NCI-H446 treated with DMSO at 0.1 percent for 48 hours (cell line): Measurements from ENCODE around the gene MAP3K7CL.

ENCODE experiments used
- DNase-seq: peaks from one replicate; lab custom pipeline; 2025; lab: John Stamatoyannopoulos, UW

The MAP3K7CL gene

DNA sequence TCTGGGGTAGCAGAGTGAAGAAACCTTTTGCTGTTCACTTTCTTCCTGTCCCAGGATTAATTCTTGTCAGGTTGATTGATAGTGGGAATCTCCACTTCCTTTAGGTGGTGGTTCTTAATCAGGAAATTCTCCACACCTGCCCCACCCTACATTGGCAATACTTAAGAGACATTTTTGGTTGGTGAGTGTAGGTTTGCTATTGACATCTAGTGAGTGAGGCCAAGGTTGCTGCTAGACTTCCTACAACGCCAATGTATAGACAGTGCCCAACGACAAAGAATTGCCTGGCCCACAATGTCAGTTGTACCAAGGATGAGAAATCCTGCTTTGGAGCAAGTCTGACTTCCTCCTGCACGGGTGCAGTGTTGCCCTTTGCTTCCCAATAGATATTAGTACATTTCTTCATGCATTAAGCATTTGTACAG lies 38.5 kb downstream of the MAP3K7CL start:
- no peak for DNase-seq

DNA sequence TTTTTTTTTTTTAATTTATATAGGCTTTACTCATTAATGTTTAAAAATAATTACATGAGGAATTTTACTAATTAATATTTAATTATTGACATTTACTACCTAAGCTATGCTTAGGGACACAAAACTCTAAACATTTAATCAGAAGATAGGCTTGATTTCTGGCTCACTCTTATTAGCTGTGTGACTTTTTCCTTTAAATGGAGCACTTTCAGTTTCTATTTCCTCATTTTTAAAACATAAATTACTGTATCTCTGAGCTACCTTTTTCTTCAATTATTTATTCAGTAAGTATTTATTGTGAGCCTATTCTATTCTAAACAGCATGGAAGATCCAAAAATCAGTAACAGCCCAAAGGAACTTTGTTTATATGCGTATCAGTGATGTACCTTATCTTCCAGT lies 40.5 kb downstream of the MAP3K7CL start:
- no peak for DNase-seq

DNA sequence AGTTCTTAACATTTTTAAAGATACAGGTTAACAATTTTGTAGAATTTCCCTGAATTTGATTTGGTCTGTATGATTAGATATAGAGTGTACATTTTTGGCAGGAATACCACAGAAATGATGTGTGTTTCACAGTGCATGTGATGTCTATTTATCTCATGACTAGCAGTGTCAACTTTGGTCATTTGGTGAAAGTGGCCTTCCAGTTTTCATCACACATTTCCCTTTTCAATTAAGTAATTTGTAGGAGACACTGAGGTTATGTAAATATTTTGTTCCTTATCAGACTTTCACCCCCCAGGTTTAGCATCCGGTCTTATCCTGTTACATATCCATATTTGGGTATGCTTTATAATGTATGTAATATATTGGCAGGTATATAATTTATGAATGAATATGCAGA lies 41.8 kb downstream of the MAP3K7CL start:
- no peak for DNase-seq

DNA sequence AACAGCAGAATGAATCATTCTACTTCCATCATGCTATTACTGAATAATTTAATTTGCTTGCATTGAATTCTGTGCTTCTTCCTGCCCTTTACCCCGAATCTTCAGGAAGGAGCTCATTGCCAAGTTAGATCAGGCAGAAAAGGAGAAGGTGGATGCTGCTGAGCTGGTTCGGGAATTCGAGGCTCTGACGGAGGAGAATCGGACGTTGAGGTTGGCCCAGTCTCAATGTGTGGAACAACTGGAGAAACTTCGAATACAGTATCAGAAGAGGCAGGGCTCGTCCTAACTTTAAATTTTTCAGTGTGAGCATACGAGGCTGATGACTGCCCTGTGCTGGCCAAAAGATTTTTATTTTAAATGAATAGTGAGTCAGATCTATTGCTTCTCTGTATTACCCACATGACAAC lies 44.2 kb downstream of the MAP3K7CL start:
- DNase-seq = no peak

DNA sequence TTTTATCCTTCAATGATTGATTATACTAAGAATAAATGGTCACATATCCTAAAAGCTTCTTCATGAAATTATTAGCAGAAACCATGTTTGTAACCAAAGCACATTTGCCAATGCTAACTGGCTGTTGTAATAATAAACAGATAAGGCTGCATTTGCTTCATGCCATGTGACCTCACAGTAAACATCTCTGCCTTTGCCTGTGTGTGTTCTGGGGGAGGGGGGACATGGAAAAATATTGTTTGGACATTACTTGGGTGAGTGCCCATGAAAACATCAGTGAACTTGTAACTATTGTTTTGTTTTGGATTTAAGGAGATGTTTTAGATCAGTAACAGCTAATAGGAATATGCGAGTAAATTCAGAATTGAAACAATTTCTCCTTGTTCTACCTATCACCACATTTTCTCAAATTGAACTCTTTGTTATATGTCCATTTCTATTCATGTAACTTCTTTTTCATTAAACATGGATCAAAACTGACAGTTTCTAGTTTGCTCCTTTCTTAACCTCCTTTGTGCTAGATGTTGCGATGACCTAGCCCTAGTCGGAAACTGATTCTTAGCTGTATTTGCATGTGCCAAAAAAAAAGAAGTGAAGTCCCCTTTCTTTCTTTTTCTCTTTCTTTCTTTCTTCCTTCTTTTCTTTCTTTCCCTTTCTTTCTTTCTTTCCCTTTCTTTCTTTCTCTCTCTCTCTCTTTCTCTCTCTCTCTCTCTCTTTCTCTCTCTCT lies 45.1 kb downstream of the MAP3K7CL start:
- DNase-seq = no peak

DNA sequence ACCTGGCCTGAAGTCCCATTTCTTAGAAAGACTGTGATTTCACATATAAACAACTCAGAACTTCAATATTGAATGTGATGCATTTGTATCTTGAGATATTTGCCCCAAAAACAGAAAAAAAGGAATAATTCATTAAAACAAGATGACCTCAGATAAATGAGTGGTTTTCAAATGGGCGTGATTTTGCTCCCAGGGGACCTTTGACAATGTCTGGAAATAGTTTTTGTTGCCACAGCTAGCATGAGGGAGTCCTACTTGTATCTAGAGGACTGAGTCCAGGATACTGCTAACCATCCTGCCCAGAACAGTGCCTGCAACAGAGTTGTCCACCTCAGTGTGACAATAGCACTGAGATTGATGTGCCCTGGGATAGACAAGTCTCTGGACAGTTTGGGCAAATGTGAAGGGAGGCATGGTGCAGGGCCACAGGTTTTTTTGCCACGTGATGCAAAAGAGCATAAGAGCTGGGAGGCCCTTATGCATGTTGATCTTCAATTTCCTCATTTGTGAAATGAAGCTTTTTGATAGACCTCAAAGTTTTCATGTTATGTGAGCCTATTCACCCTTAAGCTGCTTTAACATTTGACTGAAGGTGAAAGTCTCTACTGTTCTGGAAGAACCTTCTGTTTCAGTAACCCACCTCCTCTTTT lies 46.2 kb downstream of the MAP3K7CL start:
- no peak for DNase-seq

DNA sequence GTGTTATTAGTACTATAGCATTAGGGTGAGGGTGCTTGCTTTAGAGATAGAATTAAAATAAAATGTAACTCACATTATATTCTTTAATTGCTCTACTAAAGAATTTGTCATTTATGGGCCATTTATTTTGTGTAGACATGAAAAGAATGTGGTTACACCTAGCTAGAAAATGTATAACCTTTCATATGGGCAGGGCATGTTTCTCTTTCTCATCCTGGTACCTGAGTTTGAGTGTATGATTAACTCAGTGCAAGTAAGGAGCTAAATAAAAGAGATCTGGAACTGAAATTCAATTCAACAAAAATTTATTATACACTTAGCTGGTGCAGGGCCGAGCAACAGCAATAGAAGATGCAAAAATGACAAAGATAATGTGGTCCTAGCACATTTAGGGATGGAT lies 47.4 kb downstream of the MAP3K7CL start:
- DNase-seq = no peak

DNA sequence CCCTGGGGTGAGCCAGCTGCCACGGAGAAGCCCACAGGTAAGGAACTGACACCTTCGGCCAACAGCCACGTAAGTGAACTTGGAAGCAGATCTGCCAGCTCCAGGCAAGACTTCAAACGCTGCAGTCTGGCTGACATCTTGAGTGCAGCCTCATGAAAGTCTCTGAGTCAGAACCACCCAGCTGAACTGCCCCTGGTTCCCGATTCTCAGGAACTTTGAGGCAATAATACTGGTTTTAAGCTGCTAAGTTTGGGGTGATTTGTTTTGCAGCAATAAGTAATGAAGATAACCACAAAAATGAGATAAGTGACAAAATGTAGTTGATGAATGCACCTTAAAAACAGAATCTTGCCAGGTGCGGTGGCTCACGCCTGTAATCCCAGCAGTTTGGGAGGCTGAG lies 48.5 kb downstream of the MAP3K7CL start:
- no peak for DNase-seq

DNA sequence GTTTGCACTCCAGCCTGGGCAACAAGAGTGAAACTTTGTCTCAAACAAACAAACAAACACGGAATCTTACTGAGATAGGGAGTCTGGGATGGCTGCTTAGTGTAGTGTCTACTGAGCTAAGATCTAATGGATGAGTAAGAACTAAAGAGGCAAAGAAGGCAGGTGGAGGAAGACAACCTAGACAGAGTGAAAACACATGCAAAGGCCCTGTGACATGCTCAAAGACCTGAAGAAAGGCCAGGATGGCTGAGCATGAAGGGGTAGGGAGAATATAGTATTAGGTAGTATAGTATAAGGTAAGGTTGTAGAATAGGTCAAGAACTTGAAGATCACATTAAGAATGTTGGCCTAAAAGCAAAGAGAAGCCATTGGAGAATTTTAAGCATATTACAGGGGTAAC lies 49.1 kb downstream of the MAP3K7CL start:
- DNase-seq = no peak

DNA sequence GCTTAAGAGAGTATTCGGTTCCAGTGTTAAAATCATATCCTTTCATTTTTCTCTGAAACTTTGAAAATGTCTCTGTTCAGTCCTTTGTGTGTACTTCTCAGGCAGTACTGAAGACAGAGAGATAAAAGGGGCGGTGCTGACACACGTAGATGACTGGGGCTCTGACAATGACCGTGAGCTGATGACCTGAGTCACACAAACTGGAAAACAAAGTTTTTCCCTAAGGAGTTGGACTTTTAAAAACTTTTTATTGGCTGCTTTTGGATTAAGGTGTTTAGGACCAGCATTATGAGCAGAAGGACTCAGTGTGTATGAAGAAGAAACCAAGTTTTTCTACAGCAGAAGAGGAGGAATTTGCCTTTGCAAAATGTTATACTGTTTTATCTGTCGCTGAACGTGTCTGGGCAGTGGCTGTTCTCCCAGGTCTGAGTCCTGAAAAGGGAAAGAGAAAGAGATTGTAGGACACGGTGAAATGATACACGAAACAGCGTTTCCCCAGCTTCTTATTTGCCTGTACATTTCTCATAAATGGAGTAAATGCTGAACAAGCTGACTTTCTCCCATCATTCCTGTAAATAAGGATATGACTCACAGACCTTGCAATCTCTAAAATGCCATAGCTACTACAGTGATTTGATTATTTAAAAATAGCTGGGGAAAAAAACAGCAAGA lies 51.5 kb downstream of the MAP3K7CL start:
- no peak for DNase-seq

DNA sequence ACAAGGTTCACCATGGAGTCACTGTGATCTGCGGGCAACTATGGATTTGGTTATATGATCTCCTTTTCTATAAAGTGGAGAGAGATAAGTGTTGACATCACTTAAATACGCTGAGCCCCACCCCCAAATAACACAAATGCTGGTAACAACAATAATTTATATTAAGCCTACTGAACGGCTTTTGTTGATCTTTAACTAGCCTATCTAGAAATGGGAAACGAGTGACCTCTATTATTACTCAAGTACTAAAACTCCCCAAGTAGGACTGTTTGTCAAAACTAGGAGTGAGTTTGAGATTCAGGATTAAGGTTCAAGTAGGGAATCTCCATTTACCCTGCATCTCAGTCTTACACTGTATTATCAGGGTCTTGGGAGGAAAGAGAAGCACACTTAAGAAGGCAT lies 52.2 kb downstream of the MAP3K7CL start:
- no peak for DNase-seq

DNA sequence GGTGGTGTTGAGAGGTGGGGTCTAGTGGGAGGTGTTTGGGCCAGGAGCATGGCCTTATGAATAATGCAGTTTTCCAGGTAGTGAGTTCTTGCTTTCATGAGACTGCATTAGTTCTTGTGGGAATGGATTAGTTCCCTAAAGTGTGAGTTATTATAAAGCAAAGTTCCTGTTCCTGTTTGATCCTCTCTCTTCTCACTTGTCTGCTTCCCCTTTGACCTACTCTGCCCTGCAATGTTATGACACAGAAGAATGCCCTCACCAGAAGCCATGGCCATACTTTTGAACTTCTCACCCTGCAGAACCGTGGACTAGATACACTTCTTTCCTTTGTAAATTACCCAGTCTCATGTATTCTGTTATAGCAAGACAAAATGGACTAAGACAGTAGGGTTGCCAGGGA lies 53.6 kb downstream of the MAP3K7CL start:
- no peak for DNase-seq

DNA sequence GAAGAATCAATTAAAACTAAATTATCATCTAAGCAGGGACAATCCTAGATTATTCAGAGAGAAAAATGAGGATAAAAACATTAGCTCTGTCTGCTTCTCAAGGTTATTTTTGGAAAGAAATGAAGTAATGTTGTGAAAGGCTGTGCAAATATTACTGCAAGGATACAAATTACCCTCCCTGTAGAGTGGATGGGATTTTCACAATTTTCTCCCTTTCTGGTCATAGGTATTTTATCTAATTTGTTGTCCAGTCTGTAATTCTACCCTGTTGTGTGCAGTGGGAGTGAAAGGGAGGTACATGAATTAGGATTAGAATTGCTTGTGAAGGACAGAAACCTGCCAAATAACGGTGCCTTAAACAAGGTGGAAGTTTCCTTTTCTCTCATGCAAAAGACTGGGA lies 54.7 kb downstream of the MAP3K7CL start:
- DNase-seq = no peak

DNA sequence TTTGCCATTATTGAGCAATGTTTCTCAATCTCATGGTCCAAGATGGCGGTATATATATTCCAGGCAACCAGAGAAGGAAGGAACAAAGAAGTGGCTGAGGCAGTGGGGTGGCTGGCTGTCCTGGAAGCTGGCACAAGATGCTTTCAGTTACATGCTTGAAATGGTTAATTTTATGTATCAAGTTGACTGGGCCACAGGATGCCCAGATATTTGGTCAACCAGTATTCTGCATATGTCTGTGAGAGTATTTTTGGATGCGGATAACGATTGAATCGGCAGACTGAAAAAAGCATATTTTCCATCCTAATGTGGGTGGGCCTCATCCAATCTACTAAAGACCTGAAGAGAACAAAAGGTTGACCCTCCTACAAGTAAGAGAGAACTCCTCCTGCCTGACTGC lies 55.2 kb downstream of the MAP3K7CL start:
- DNase-seq = no peak

DNA sequence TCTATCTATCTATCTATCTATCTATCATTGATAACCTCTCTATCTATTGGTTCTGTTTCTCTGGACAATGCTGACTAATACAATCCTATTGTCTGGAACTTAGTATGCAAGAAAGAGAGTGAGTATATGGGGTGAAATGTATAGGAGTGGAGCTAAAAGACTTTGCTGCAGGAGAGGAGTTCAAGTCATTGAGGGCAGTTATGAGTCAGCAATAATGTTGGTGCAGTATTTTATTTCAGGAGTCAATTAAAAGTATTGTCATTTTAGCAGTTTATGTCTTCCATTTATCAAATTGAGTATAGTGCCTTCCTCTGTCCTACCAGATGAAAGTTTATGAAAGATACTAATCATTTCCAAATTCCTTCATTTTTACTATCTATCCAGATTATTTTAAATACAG lies 55.8 kb downstream of the MAP3K7CL start:
- no peak for DNase-seq

DNA sequence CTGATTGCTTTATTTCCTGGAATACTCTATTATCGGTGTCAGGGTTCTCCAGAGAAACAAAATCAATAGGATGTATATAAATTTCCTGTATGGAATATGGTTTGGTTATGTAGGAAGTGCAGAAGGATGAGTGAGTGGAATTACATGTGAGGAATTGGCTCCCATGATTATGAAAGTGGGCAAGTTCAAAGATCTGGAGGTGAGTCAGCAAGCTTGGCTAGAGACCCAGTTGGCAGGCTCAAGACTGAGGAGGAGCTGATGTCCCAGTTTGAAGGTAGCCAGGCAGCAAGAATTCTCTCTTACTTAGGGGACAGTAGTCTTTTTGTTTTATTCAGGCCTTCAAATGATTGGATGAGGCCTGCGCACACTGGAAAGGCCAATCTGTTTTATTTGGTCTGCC lies 57.5 kb downstream of the MAP3K7CL start:
- peak; percentile 82 for DNase-seq

DNA sequence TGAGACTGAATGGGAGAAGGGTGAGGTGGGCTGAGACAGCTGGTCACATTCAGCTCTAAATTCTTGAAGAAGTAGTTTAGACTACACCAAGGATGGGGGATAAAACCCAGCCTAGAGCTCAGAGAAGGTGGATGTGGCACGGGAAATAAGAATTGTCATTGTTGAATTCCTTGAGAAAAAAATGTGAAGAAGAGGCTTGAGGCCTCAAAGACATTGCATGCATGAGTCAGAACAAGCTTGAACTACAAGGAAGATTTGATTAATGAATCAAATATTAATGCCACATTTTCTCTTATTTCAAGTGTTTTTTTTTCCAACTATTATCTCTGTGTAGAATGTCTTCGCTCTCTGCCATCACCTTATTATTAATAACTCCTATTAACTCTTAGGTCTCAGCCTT lies 58.9 kb downstream of the MAP3K7CL start:
- no peak for DNase-seq

DNA sequence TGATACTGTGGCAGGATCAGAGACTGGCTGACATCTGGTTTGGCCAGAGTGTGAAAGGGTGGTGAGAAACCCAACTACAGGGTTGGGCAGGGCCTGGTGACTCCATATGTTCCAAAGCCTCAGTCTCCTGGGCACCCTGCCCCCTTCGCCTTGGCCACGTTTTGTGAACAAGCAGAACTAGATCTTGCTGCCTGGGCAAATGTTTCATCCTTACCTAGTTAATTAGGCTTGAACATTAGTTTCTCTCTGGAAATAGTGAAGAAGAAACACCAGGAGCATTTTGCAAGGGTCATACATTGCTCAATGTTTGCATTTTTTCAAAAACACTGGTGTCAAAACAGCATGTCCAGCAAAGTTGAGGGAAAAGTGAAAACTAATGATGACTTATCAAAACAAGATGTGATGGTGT lies 60.5 kb downstream of the MAP3K7CL start:
- DNase-seq = peak; percentile 8

DNA sequence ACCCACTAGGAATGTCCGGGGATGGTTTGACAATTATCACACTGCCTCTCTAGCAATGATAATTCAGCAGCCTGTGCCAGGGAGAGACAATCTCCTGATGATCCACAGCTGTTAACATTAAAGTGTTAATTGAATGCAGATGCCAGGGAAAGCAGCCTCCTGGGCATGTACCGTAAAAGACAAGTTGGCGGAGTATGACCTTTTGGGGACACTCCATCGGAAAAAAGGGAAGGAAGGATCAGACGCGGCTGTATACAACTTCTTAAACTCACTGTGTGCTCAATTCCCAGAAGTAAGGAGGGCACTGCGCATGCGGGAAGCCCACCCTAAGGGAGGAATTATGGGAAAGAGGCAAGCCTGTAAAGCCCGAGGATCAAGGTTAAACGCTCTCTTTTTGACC lies 62.6 kb downstream of the MAP3K7CL start:
- no peak for DNase-seq

DNA sequence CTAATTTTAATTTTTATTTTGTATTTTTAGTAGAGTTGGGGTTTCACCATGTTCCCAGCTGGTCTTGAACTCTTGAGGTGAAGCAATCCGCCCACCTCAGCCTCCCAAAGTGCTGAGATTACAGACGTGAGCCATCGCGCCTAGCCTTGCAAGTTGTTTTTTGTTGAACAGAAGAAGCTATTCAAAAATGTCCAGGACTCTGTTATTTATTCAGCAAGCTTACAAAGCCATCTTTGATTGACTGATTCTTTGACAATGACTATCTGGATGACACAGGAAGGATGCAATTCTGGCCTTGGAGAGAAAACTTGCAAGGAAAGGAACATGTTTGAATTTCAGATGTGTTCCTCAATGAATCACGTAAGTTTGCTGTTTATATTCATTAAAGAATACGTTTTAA lies 63.5 kb downstream of the MAP3K7CL start:
- DNase-seq = no peak

DNA sequence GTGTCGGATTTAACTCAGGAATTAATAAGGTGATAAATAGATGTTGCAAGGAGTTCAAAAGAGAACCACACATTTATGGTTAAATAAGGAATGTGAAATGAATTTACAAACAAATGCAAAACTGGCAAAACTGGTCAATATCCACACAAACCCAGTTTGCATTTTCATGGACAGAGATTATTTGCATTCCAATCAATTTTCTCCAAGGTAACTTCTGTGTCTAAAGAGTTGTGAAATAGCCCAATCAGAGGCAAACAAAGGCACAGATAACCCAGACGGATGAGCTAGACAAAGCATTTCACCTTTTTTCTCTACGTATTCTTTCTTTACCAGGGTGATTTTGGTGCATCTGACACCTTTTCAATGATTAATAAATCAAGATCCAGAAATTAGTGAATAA lies 63.9 kb downstream of the MAP3K7CL start:
- DNase-seq = no peak

DNA sequence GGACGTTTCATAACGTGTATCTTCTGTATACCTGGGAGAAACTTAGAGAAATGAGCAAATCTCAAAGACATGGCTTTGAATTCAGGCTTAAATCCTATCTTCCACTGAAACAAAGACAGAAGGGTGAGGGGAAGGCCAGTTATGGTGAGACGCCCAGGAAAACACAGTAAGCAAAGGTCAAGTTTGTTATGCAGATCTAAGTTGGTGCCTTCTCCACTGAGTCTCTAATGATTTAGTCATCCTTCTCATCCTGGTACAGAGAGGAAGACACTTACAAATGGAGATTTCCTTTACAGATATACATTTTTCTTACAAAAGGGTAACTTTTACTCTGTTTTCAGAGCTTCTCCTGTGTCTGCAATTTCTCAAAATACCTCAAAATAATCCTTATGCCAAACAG lies 64.4 kb downstream of the MAP3K7CL start:
- no peak for DNase-seq

DNA sequence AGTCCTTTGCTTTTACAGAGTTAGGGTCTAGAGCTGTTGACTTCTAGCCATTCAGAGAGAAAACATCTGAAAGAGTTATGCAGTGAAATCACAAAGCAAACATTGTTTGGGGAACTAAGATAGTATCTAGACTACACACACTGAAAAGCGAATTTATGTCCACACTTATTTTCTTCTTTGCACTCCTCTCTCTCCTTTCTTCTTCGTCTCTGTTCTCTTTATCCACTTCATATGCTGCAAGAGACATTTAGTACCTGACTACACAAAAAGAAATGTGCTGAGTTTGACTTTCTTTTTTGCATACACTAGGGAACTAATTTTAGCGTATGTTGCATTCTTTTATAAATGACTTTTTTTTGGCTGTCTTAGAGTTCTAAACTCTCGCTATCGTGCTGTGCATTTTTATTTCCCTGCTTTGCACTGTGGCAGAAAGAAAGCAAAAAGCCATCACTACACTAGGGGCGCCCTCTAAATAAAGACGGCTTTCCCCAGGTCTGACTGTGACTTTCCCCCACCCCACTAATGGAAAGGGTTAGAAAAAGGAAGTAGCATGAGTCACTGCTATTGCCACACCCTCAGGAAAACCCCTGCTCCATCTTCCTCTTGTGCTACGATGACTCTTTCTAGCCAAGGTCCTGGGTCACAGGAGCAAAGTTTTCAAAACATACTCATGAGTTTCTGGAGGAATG lies 65.7 kb downstream of the MAP3K7CL start:
- DNase-seq = no peak
